GM12891 (cell line): ENCODE measurements around the gene EIF5.

Source experiments
- POLR2A ChIP-seq: IDR thresholded peaks from 2 replicates; pipeline ENCODE4 v1.6.1; 2011; ENCODE audit warnings: low read depth, low read length, control low read depth
- POU2F2 ChIP-seq: IDR thresholded peaks from 2 replicates; pipeline ENCODE4 v1.6.1; 2011; ENCODE audit warnings: low read depth, mild to moderate bottlenecking, control low read depth, low read length, moderate library complexity

- no peak for TF ChIP-seq POLR2A
- no peak for TF ChIP-seq POU2F2
These were observed 4.4 kb upstream of the EIF5 start for GRCh38 chr14:103329401-103330347.
